Rectal smooth muscle tissue (tissue), 1 donor: ENCODE results near the gene MUCL3.
"Not testable (repeated sequence)": the region's sequence is repeated elsewhere in the genome, so short reads cannot be mapped to it uniquely, and the experiment has no call there.

Experiments
- H3K27ac ChIP-seq: one replicate; pipeline ENCODE4 v1.7.0; 2013; ENCODE audit warnings: low read depth, low read length, inconsistent platforms
- H3K27me3 ChIP-seq: one replicate; pipeline ENCODE4 v1.7.0; 2013; ENCODE audit warnings: low read length; ENCODE audit not compliant: control insufficient read depth, insufficient read depth
- H3K36me3 ChIP-seq: one replicate; pipeline ENCODE4 v1.7.0; 2013; ENCODE audit warnings: low read length; ENCODE audit not compliant: control insufficient read depth, insufficient read depth
- H3K4me1 ChIP-seq: one replicate; pipeline ENCODE4 v1.7.0; 2013; ENCODE audit warnings: low read length; ENCODE audit not compliant: control insufficient read depth, insufficient read depth
- H3K4me3 ChIP-seq: one replicate; pipeline ENCODE4 v1.7.0; 2013; ENCODE audit warnings: low read length
- H3K9ac ChIP-seq: one replicate; pipeline ENCODE4 v1.7.0; 2013; ENCODE audit warnings: low read length

The MUCL3 gene

DNA sequence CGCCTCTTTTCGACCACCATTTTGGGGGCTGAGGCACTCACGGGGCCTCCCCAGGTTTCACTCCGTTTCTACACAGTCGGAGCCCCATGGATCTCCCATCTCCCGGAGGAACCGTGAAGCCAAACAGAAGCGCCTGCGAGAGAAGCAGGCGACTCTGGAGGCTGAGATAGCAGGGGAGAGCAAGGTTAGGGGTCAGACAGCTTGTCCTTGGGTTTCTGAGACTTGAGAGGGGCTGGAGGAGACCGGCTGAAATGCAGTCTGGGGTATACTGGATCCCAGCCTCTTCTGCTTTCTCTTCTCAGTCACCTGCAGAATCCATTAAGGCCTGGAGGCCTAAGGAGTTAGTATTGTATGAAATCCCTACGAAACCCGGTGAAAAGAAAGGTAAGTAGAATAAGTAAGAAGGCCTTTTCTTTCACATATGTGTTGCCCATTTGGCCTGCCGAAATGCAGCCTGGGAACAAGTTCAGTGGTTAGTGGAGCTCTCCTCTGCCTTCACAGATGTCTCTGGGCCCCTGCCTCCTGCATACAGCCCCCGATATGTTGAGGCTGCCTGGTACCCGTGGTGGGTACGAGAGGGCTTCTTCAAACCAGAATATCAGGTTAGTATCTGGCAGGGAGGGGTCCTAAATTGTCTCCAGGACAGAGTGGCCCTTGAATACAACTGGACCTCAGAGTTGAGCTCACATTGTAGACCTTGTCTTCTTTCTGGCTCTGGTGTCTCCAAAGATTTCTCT, 25.8 kb upstream of the MUCL3 start:
- H3K9ac ChIP-seq: peak overlapping the region; percentile 94
- peaks cover 33% of the 10 kb centered on the region for H3K36me3 ChIP-seq
- H3K4me3 ChIP-seq: peak overlapping the region; percentile 78
- peaks cover 8% of the 10 kb centered on the region for H3K4me1 ChIP-seq
- H3K27me3 ChIP-seq: no peaks in the 10 kb centered on the region
- peak overlapping the region; percentile 96 for H3K27ac ChIP-seq

DNA sequence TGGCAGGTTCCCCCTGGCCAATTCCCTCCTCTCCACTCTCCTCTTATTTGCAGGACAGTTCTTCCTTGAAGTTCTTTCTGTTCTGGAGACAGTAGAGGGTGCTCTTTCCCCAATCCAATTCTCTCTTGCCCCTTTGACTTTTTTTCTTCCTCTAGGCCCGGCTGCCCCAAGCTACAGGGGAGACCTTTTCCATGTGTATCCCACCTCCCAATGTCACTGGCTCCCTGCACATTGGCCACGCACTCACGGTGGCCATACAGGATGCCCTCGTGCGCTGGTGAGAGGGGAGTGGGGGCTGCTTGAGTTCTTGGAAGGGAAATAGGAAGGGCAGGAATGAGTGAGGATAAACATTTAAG, 25.2 kb upstream of the MUCL3 start:
- peak overlapping the region; percentile 96 for H3K27ac ChIP-seq
- H3K36me3 ChIP-seq: peaks cover 37% of the 10 kb centered on the region
- no peaks in the 10 kb centered on the region for H3K27me3 ChIP-seq

DNA sequence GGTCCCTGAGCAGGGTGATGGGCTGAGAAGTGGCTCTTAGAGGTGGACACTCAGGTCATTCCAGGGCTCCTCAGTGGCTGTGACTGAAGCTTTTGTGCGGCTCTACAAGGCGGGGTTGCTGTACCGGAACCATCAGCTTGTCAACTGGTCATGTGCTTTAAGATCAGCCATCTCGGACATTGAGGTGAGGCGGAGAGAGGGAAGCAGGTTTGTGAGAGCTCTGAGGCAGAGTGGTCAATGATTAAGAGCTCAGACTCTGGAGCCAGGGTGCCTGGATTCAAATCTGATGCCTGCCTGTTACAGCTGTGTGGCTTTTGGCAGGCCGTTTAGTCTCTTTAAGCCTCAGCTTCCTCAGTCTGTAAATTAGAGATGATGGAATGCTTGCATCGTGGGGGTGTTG, 23.7 kb upstream of the MUCL3 start:
- no peak overlapping the region for H3K4me3 ChIP-seq
- H3K27ac ChIP-seq: no peak overlapping the region
- H3K4me1 ChIP-seq: peaks cover 8% of the 10 kb centered on the region
- peaks cover 41% of the 10 kb centered on the region for H3K36me3 ChIP-seq
- no peak overlapping the region for H3K9ac ChIP-seq
- no peaks in the 10 kb centered on the region for H3K27me3 ChIP-seq

More for the DNA sequence above, 25.2 kb upstream of the MUCL3 start:
- Histone ChIP-seq H3K4me1 (peaks cover 8% of the 10 kb centered on the region), H3K9ac (no peak overlapping the region), H3K4me3 (peak overlapping the region; percentile 78)

DNA sequence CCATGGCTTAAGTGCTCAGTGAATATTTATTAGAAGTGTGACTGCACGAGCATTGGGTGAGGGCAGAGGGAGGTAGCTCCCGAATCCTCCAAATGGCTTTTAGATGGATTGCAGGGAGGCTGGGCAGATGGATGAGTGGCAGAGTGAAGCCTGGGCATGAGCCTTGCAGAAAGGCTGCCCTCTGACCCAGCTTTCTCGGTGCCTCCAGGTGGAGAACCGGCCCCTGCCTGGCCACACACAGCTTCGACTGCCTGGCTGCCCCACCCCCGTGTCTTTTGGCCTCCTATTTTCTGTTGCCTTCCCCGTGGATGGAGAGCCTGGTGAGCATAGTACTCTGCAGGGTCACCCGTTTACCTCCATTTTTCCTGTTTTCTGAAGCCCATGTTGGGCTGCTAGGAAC, 23.3 kb upstream of the MUCL3 start:
- H3K4me3 ChIP-seq: no peak overlapping the region
- H3K27me3 ChIP-seq: no peaks in the 10 kb centered on the region
- no peak overlapping the region for H3K9ac ChIP-seq
- peaks cover 8% of the 10 kb centered on the region for H3K4me1 ChIP-seq
- H3K27ac ChIP-seq: no peak overlapping the region
- peaks cover 40% of the 10 kb centered on the region for H3K36me3 ChIP-seq

DNA sequence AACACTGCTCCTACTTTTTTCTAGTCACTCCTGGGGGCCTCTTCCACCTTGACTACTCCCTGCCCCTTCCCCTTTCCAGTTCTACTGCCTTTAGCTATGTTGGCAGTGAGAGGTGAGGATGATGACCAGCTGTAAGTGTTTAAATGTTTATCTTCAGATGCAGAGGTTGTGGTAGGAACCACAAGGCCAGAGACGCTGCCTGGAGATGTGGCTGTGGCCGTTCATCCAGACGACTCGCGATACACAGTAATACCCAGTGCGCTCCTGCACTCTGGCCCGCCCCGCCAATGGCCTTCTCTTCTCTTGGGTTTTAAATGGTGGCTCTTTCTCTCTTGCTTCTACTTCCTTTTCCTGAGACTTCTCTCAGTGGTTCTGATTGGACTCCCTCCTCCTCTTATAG, 22.1 kb upstream of the MUCL3 start:
- H3K36me3 ChIP-seq: peaks cover 49% of the 10 kb centered on the region
- H3K27ac ChIP-seq: no peak overlapping the region
- H3K4me1 ChIP-seq: peaks cover 8% of the 10 kb centered on the region
- H3K9ac ChIP-seq: no peak overlapping the region
- H3K27me3 ChIP-seq: no peaks in the 10 kb centered on the region
- no peak overlapping the region for H3K4me3 ChIP-seq

DNA sequence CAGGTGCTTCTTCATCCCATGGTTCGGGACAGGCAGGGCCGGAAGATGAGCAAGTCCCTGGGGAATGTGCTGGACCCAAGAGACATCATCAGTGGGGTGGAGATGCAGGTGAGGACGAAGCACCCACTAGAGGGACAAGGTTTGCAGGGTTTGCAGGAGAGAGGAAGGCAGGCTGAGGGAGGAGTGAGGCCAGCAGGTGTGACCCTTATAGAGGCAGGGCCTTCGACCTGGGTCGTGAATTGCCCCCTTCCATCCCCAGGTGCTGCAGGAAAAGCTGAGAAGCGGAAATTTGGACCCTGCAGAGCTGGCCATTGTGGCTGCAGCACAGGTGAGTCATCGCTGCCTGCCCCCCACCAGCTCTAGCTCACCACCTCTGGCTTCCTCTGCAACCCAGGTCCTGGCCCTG, 18.3 kb upstream of the MUCL3 start:
- H3K27me3 ChIP-seq: no peaks in the 10 kb centered on the region
- H3K36me3 ChIP-seq: peaks cover 47% of the 10 kb centered on the region
- no peaks in the 10 kb centered on the region for H3K4me1 ChIP-seq
- no peak overlapping the region for H3K4me3 ChIP-seq
- no peak overlapping the region for H3K9ac ChIP-seq
- H3K27ac ChIP-seq: no peak overlapping the region

DNA sequence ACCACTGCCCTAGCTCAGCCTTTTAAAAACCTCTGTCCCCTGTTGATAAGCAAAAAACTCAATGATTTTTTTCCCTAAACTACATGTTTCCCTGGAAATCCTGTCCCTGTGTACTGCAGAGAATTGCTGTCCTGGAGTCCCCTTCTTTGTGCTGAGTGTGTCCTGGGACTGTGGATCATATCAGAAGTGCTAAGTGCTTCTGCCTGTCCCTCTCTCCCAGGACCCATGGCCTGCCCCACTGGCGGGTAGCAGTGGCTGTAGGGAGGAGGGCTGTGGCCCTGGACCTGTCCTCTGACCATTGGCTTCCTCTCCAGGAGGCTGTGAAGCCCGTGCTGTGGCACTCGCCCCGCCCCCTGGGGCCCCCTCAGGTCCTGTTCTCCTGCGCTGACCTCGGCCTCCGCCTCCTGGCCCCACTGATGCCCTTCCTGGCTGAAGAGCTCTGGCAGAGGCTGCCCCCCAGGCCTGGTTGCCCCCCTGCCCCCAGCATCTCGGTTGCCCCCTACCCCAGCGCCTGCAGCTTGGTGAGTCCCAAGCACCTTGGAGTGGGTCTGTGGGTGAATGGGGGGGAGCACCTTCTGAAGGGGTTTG, 16.6 kb upstream of the MUCL3 start:
- not testable (repeated sequence) for H3K27me3 ChIP-seq, H3K4me3 ChIP-seq, H3K9ac ChIP-seq, H3K27ac ChIP-seq, H3K4me1 ChIP-seq
- H3K36me3 ChIP-seq: peaks cover 37% of the 10 kb centered on the region

DNA sequence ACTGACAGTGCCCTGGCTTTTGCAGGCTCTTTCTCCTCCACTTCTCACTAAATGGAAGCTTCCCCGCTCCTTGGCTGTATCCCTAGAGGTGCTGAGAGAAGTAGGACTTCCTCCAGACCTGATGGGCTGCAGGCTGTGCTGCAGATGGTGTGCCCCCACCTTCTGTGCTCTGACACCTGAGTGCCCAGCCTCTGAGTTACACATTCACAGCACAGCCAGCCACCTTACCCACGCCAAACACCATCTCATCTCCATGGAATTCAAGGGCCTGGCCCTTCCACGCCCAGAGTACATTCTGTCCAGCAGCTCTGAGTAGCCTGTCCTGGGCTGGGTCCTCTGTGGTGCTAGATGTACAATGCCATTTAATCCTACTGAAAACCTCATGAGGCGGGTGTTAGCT, 14.1 kb upstream of the MUCL3 start:
- no peak overlapping the region for H3K27ac ChIP-seq
- H3K4me1 ChIP-seq: no peaks in the 10 kb centered on the region
- H3K9ac ChIP-seq: no peak overlapping the region
- no peak overlapping the region for H3K4me3 ChIP-seq
- H3K36me3 ChIP-seq: peaks cover 16% of the 10 kb centered on the region
- no peaks in the 10 kb centered on the region for H3K27me3 ChIP-seq

DNA sequence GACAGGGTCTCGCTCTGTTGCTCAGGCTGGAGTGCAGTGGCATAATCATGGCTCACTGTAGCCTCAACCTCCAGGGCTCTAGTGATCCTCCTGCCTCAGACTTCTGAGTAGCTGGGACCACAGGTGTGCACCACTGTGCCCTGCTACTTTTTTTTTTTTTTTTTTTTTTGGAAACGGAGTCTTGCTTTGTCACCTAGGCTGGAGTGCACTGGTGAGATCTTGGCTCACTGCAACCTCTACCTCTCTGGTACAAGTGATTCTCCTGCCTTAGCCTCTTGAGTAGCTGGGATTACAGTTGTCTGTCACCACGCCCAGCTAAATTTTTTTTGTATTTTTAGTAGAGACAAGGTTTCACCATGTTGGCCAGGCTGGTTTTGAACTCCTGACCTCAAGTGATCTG, 13.7 kb upstream of the MUCL3 start:
- not testable (repeated sequence) for H3K4me1 ChIP-seq, H3K27me3 ChIP-seq, H3K27ac ChIP-seq, H3K4me3 ChIP-seq, H3K9ac ChIP-seq
- peaks cover 15% of the 10 kb centered on the region for H3K36me3 ChIP-seq

DNA sequence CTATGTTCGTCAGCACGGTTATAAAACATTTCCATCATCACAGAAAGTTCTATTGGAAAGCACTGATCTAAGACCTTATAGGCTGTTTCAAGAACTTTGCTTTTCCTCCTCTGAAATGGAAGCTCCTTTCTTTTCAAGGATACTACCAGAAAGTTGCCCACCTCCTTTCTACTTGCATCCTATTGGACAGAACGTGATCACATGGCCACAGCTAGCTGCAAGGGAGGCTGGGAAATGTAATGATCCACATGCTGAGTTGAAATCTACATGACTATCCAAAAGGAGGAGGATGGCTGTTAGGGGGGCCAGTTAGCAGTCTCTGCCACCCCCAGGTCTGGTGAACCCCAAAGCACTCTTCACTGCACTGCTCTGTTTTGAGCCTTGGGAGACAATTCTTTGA, 12.1 kb upstream of the MUCL3 start:
- Histone ChIP-seq H3K4me1 (no peaks in the 10 kb centered on the region), H3K4me3 (no peak overlapping the region), H3K36me3 (peaks cover 5% of the 10 kb centered on the region), H3K27me3 (no peaks in the 10 kb centered on the region), H3K9ac (no peak overlapping the region), H3K27ac (no peak overlapping the region)

DNA sequence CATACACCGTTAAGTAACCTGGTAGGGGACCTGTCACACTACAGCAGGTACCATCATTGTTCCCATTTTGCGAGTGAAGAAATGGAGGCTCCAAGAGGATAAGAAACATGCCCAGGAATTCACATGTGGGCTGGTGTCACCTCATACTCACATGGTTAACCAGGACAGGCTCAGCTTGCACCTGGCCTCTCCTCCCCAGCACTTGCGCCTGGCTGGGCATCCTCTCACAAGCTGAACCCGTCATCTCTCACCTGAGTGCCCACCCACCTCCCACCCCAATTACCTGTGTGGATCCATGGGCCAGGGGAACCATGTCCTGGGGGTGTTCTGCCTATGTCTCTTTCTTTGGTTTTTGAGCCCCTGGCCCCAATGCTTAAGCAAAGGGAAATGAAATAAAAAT, 10.3 kb upstream of the MUCL3 start:
- no peaks in the 10 kb centered on the region for H3K4me1 ChIP-seq

DNA sequence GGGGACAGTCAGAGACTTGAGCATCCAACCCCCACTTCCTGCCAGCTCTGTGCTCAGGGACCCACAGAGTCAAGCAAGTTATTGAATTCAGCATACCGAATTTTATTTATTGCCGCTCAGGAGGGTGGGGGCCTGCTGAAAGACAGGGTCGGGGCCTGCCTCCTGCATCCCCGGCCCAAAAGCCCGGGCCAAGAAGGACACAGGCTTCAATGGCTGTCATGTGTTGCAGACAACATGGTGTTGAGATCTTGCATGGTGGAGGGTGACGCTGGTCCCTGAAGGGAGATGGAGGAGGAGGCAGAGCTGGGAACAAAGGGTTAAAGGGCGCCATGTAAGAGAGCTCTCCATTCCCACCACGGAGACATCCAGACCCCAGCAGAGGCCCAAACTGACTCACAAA, 9.5 kb upstream of the MUCL3 start:
- Histone ChIP-seq H3K4me1 (no peaks in the 10 kb centered on the region), H3K36me3 (no peaks in the 10 kb centered on the region), H3K9ac (no peak overlapping the region), H3K27me3 (no peaks in the 10 kb centered on the region), H3K4me3 (no peak overlapping the region), H3K27ac (no peak overlapping the region)

More for the DNA sequence above, 10.3 kb upstream of the MUCL3 start:
- Histone ChIP-seq H3K9ac (no peak overlapping the region), H3K4me3 (no peak overlapping the region), H3K27me3 (no peaks in the 10 kb centered on the region), H3K36me3 (no peaks in the 10 kb centered on the region), H3K27ac (no peak overlapping the region)

DNA sequence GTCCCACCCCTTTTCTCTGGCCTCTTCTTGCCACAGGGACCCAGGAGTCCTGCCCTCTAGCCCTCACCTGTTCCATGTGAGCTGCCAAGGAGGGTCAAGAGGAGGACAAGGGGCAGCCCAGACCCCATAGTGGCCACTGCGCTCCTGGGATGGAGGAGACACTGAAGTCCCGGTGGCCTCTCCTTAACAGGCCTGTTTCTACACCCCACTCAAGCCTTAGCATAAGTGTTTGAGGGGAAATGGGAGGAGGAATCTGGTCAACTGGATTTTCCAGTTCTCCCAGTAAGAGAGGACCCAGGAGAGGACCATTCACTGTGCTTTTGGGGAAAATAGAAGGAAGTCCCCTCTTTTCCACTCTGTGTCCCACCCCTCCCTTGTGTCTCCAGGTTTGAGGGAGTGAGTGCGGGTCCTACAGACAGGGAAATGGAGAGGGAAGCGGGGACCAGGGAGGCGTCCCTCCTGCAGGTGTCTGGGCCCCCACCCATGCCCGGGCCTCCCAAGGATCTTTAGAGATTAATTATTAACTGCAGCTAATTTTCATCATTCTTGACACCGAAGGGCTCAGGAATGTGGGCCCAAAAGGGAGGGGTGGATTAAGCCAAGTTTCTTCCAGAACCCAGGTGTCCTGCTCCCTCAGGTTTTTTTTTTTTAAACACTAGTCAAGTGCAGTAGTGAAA, 8.7 kb upstream of the MUCL3 start, which contains the start of gene SFTA2:
SFTA2 (minus strand) TSS at position 202 of the 677 bp plus-strand sequence; CDS start at position 128, 74 bp downstream.
- no peak within 1 kb of the TSS for H3K27ac ChIP-seq
- H3K27me3 ChIP-seq: no peaks in the 10 kb centered on the region

More for the DNA sequence above, 8.7 kb upstream of the MUCL3 start, which contains the start of gene SFTA2:
- Histone ChIP-seq H3K4me3 (no peak within 1 kb of the TSS), H3K36me3 (no peaks in the 10 kb centered on the region), H3K4me1 (no peaks in the 10 kb centered on the region), H3K9ac (no peak within 1 kb of the TSS)
